ENCODE measurements around the gene ABCD3. TPM values are rescaled to one million over a fixed set of nuclear protein-coding genes. Genes with fewer than 3 reads are reported as not detected.

Gene ABCD3
- total RNA-seq, 1 experiment from 2014 or later = 48.8 TPM

- Histone ChIP-seq H3K4me1 (ENCODE audit: control insufficient read depth in 1 of 2, insufficient read depth in 2 of 2, low read length in 2 of 2) (no peaks in the 10 kb centered on the region), H2AFZ (ENCODE audit: low read depth, low read length, poor library complexity, severe bottlenecking) (peak overlapping the region; percentile 47), H3K9me3 (ENCODE audit: control insufficient read depth in 1 of 2, insufficient read depth in 1 of 2, low read depth in 1 of 2, low read length in 2 of 2) (no peaks in the 10 kb centered on the region), H3K36me3 (ENCODE audit: control insufficient read depth in 1 of 2, insufficient read depth in 2 of 2, low read length in 2 of 2) (no peaks in the 10 kb centered on the region), H3K9me2 (ENCODE audit: insufficient read depth) (no peaks in the 10 kb centered on the region), H3K27me3 (ENCODE audit: insufficient read depth, low read length) (no peaks in the 10 kb centered on the region), H3K4me2 (ENCODE audit: low read length) (no peak overlapping the region), H3K79me2 (ENCODE audit: insufficient read depth, low read length) (no peaks in the 10 kb centered on the region), H4K20me1 (ENCODE audit: insufficient read depth) (no peaks in the 10 kb centered on the region), H3K9ac (ENCODE audit: low read length) (no peak overlapping the region), H3K4me3 (replicated peaks in 1 of 2; ENCODE audit: low read depth in 1 of 2, low read length in 2 of 2) (no peak overlapping the region), H3K27ac (ENCODE audit: low read depth, low read length) (no peak overlapping the region)
- ChIA-PET RAD21 (ENCODE audit: low non-redundant PET in 1 of 2, low total read pairs in 2 of 2, uncharacterized antibody in 2 of 2, unreplicated experiment in 2 of 2) (no interaction called here), CTCF (interaction anchor here (1.0 kb wide), 1 partner anchor 67 kb away, joined by 3 read pairs; no protein-coding TSS in a partner anchor), POLR2A (no interaction called here)
- 0 out of 2 replicates have a peak, but pooled peaks have one; percentile 12 for TF ChIP-seq RAD21 (IDR thresholded peaks at IDR 0.05; ENCODE audit: low read depth)
- TF ChIP-seq SP1 (IDR thresholded peaks at IDR 0.05; ENCODE audit: low read depth) = no peak
- 0 out of 6 replicates have a peak, but pooled peaks of 1 of the 3 experiments have one; percentile 6 for TF ChIP-seq CTCF (IDR thresholded peaks at IDR 0.05 in 2 of 3, conservative IDR thresholded peaks at IDR 0.05 in 1 of 3; ENCODE audit: borderline replicate concordance in 1 of 3, insufficient read depth in 1 of 3, low read depth in 2 of 3, low read length in 2 of 3)
- TF ChIP-seq SIN3A (IDR thresholded peaks at IDR 0.05; ENCODE audit: low read depth) = no peak
- TF ChIP-seq, protein P1, sequence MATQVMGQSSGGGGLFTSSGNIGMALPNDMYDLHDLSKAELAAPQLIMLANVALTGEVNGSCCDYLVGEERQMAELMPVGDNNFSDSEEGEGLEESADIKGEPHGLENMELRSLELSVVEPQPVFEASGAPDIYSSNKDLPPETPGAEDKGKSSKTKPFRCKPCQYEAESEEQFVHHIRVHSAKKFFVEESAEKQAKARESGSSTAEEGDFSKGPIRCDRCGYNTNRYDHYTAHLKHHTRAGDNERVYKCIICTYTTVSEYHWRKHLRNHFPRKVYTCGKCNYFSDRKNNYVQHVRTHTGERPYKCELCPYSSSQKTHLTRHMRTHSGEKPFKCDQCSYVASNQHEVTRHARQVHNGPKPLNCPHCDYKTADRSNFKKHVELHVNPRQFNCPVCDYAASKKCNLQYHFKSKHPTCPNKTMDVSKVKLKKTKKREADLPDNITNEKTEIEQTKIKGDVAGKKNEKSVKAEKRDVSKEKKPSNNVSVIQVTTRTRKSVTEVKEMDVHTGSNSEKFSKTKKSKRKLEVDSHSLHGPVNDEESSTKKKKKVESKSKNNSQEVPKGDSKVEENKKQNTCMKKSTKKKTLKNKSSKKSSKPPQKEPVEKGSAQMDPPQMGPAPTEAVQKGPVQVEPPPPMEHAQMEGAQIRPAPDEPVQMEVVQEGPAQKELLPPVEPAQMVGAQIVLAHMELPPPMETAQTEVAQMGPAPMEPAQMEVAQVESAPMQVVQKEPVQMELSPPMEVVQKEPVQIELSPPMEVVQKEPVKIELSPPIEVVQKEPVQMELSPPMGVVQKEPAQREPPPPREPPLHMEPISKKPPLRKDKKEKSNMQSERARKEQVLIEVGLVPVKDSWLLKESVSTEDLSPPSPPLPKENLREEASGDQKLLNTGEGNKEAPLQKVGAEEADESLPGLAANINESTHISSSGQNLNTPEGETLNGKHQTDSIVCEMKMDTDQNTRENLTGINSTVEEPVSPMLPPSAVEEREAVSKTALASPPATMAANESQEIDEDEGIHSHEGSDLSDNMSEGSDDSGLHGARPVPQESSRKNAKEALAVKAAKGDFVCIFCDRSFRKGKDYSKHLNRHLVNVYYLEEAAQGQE (IDR thresholded peaks at IDR 0.05; ENCODE audit: low read depth) = no peak
- TF ChIP-seq, protein P2, sequence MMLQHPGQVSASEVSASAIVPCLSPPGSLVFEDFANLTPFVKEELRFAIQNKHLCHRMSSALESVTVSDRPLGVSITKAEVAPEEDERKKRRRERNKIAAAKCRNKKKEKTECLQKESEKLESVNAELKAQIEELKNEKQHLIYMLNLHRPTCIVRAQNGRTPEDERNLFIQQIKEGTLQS (IDR thresholded peaks at IDR 0.05) = no peak
- TF ChIP-seq POLR2A (IDR thresholded peaks at IDR 0.05; ENCODE audit: borderline replicate concordance, extremely low read depth, insufficient read depth, insufficient read length) = no peak
- ATAC-seq (no peak), DNase-seq (ENCODE audit: low read depth, low spot score) (no peak)
- BruUV-seq (replicated peaks) = no TSS peak
- intact Hi-C loops (cut with micrococcal nuclease) = loop anchor here (10.0 kb wide), 1 partner anchor 68 kb away; no protein-coding TSS in a partner anchor
These were observed 21.7 kb upstream of the ABCD3 start for GRCh38 chr1:94396356-94397010.
